ENCODE measurements around the gene SRSF9. TPM values are rescaled to one million over a fixed set of nuclear protein-coding genes. Genes with fewer than 3 reads are reported as not detected.
"Not testable (repeated sequence)": the region's sequence is repeated elsewhere in the genome, so short reads cannot be mapped to it uniquely, and the experiment has no call there.

SRSF9 gene
- total RNA-seq, 1 donor from 2014 or later, result 248 TPM

DNA sequence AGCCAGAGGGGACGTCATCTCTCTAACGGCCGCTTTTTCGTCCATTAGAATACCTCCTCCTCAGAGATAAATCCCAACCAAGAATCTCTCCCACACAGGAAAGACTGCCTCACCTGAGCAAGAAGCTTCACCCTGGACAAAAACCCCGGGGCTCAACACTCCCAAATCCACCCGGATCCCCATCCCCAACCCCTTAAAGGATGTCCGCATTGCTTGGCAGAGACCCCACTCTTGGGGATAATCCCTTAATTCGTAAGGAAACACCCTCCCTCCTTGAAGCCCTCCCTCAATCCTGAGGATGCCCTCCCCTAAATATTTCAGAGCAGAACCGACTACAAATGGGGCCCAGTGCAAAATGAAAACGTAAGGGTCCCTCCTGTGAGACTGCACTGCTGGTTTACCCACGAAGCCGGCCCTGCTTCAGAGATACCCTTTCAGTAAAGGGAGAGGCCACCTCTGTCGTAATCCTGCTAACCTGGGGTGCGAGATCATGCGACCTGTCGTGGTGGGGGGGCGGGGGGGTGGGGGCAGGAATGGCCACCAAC is 25.7 kb upstream of the SRSF9 start:
- DNase-seq (ENCODE audit: extremely low spot score, unreplicated experiment), result no peak
- H3K4me3 Mint-ChIP-seq, result peak overlapping the region; percentile 99
- no peaks in the 10 kb centered on the region for H3K9me3 Mint-ChIP-seq
- no peaks in the 10 kb centered on the region for H3K27me3 Mint-ChIP-seq
- peaks cover 26% of the 10 kb centered on the region for H3K4me1 Mint-ChIP-seq (ENCODE audit: unreplicated experiment)
- peaks cover 24% of the 10 kb centered on the region for H3K36me3 Mint-ChIP-seq
- peak overlapping the region; percentile 83 for H3K27ac Mint-ChIP-seq
- TF ChIP-seq, protein P1, sequence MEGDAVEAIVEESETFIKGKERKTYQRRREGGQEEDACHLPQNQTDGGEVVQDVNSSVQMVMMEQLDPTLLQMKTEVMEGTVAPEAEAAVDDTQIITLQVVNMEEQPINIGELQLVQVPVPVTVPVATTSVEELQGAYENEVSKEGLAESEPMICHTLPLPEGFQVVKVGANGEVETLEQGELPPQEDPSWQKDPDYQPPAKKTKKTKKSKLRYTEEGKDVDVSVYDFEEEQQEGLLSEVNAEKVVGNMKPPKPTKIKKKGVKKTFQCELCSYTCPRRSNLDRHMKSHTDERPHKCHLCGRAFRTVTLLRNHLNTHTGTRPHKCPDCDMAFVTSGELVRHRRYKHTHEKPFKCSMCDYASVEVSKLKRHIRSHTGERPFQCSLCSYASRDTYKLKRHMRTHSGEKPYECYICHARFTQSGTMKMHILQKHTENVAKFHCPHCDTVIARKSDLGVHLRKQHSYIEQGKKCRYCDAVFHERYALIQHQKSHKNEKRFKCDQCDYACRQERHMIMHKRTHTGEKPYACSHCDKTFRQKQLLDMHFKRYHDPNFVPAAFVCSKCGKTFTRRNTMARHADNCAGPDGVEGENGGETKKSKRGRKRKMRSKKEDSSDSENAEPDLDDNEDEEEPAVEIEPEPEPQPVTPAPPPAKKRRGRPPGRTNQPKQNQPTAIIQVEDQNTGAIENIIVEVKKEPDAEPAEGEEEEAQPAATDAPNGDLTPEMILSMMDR (conservative IDR thresholded peaks at IDR 0.05), result no peak

DNA sequence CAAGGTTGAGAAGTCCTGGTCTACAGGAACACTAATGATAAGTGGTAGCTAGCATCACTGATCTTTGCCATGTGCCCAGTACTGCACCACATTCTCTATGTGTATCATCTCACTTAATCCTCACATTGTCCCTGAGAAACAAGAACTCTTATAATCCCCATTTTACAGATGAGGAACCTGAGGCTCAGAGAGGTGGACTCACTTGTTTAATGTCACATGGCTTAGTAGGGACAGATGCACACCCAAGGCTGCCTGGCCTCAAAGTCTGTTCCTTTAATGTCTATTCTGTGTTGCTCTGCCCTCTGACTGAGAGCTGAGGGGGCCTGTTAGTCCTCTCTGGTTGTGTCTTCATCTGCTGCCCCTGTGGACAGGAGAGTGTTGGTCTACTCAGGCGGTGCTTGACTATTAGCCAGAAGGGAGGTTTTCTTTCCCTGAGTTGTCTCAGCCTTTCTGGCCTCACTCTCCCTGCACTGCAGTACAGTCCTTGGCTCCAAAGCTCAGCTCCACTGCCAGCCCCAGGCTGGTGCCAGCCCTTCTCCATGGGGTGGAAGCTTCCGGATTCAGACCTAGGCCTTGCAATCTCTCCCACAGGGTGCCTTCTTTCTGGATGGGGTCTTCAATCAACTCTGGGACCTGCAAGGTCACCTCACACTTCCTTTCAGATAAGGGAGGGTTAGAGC is 21.4 kb upstream of the SRSF9 start:
- H3K9me3 Mint-ChIP-seq, result no peaks in the 10 kb centered on the region
- no peak overlapping the region for H3K27ac Mint-ChIP-seq
- no peaks in the 10 kb centered on the region for H3K27me3 Mint-ChIP-seq
- H3K36me3 Mint-ChIP-seq, result peaks cover 7% of the 10 kb centered on the region
- H3K4me3 Mint-ChIP-seq, result no peak overlapping the region
- H3K4me1 Mint-ChIP-seq (ENCODE audit: unreplicated experiment), result peaks cover 14% of the 10 kb centered on the region
- no peak for DNase-seq (ENCODE audit: extremely low spot score, unreplicated experiment)
- TF ChIP-seq, protein P1 (conservative IDR thresholded peaks at IDR 0.05), result no peak

DNA sequence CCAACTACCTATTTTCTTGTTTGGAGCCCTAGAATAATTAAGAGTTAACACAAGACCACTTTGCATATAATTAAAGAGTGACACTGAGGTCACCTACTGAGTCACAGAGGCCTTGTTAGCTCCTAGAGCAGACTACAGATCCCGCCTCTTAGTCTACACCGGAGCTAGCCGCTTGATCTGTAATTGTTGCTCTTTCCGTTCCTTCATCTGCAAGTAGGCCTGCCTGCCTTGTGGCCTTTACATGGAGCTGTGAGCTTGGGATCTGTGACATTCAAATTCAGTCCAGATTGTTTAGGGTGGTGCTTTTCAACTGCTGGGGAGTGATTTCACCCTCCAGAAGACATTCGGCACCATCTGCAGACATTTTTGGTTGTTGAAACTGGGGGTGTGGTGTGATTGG is 20.8 kb upstream of the SRSF9 start:
- Mint-ChIP-seq H3K27ac (no peak overlapping the region), H3K27me3 (no peaks in the 10 kb centered on the region), H3K36me3 (peaks cover 7% of the 10 kb centered on the region), H3K4me3 (no peak overlapping the region), H3K9me3 (no peaks in the 10 kb centered on the region), H3K4me1 (ENCODE audit: unreplicated experiment) (peaks cover 13% of the 10 kb centered on the region)
- no peak for DNase-seq (ENCODE audit: extremely low spot score, unreplicated experiment)
- TF ChIP-seq, protein P1 (conservative IDR thresholded peaks at IDR 0.05), result no peak

DNA sequence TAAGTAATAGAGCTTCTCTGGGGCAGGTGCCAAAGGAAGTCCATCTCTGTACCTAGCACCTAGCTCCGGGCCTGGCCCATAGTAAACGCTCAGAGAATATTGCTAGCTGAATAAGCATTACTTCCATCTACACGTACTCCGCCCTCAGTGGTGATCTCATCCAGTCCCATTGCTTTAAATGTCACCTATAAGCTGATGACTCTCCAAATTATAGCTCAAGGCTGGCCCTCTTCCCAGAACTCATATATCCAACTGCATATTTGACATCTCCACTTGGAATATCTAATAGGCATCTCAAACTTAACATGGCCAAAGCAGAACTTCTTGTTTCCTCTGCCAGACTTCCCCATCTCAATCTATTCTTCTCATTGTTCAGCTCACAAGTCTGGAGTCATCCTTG is 19.5 kb upstream of the SRSF9 start:
- Mint-ChIP-seq H3K9me3 (no peaks in the 10 kb centered on the region), H3K4me1 (ENCODE audit: unreplicated experiment) (peaks cover 6% of the 10 kb centered on the region), H3K4me3 (no peak overlapping the region), H3K36me3 (peaks cover 9% of the 10 kb centered on the region), H3K27me3 (no peaks in the 10 kb centered on the region), H3K27ac (no peak overlapping the region)
- TF ChIP-seq, protein P1 (conservative IDR thresholded peaks at IDR 0.05), result no peak
- DNase-seq (ENCODE audit: extremely low spot score, unreplicated experiment), result no peak

DNA sequence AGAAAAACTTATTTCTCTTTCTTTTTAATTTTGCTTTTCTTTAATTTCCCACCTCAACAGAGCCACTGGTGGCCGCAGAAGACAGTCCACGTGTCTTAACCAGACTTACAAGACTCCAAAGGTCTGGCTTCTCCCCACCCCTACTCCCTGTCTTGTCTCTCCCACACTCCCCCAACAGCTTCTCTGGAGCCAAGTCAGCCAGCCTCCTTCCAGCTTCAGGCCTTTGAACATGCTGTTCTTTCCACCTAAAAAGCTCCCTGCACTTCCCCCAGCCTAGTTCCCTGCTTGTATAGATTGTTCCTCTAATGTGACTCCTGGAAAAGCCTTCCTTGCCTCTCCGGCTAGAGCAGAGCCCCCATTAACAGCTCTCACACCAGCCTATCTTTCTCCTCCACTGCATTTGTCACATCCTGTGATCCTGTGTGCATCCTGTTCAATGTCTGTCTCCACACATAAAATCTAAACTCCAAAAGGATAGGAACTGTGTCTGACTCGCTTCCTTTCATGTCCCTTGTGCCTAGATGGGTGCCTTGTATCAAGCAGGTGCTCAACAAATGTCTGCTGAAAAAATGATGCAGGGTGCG is 18.6 kb upstream of the SRSF9 start:
- Mint-ChIP-seq H3K4me3 (no peak overlapping the region), H3K9me3 (no peaks in the 10 kb centered on the region), H3K36me3 (peaks cover 11% of the 10 kb centered on the region), H3K27me3 (no peaks in the 10 kb centered on the region), H3K27ac (no peak overlapping the region), H3K4me1 (ENCODE audit: unreplicated experiment) (peaks cover 11% of the 10 kb centered on the region)
- no peak for DNase-seq (ENCODE audit: extremely low spot score, unreplicated experiment)
- TF ChIP-seq, protein P1 (conservative IDR thresholded peaks at IDR 0.05), result no peak

DNA sequence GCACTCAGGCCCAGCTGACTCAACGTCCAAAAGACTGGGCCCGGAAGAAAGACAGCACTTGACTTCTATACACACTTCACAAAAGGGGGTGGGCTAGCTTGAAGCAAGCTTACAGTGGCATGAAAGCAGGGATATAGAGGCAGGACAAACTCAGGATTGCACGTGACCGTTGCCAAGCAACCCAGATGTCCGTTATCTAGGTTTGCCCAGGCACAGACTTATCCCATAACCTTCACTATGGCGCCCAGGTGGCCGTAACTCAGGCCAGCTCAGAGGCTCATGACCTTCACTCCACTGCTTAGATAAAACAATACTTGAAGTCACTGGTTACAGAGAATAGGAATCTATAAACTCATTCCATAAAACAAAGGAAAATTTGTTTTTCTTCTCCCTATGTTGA is 18.0 kb upstream of the SRSF9 start:
- H3K9me3 Mint-ChIP-seq; H3K27ac Mint-ChIP-seq; H3K27me3 Mint-ChIP-seq; H3K4me3 Mint-ChIP-seq; DNase-seq (ENCODE audit: extremely low spot score, unreplicated experiment): not testable (repeated sequence)
- Mint-ChIP-seq H3K4me1 (ENCODE audit: unreplicated experiment) (peaks cover 11% of the 10 kb centered on the region), H3K36me3 (peaks cover 11% of the 10 kb centered on the region)

All from type B pancreatic cell (in vitro differentiated cells).